CD14-positive monocyte (primary cell): Measurements from ENCODE around the gene ZNF708. TPM values are rescaled to one million over a fixed set of nuclear protein-coding genes. Genes with fewer than 3 reads are reported as not detected.
"Not testable (repeated sequence)": the region's sequence is repeated elsewhere in the genome, so short reads cannot be mapped to it uniquely, and the experiment has no call there.

Experiments used
- DNase-seq, 3 donors: peaks; one replicate each; pipeline ENCODE4 v3.0.0-alpha.2; 2011 to 2022
- H2AFZ ChIP-seq: 2 replicates; pipeline ENCODE4 v1.6.0; 2012; ENCODE audit warnings: mild to moderate bottlenecking, low read depth, low read length, inconsistent platforms; ENCODE audit not compliant: insufficient read depth, poor library complexity, severe bottlenecking
- H3K27ac ChIP-seq, 2 donors: 1 replicate in 1 of 2; 2 replicates in 1 of 2; pipeline ENCODE4 v1.5.1; 2012 to 2013; ENCODE audit warnings: low read length in 2 of 2, control low read depth in 1 of 2, inconsistent platforms in 1 of 2, low read depth in 1 of 2, mild to moderate bottlenecking in 1 of 2
- H3K27me3 ChIP-seq, 2 donors: one replicate each; pipeline versions ENCODE4 v1.6.0 to v1.6.1; 2011 to 2013; ENCODE audit warnings: low read length in 2 of 2; ENCODE audit not compliant: control insufficient read depth in 2 of 2, insufficient read depth in 2 of 2
- H3K36me3 ChIP-seq, 2 donors: replicated peaks in 1 of 2; 1 replicate in 1 of 2; 2 replicates in 1 of 2; pipeline versions ENCODE4 v1.5.1 to v1.6.1; 2012 to 2013; ENCODE audit warnings: low read length in 2 of 2, control low read depth in 1 of 2, inconsistent platforms in 1 of 2, mild to moderate bottlenecking in 1 of 2; ENCODE audit not compliant: insufficient read depth in 2 of 2, control insufficient read depth in 1 of 2
- H3K4me1 ChIP-seq, 2 donors: 1 replicate in 1 of 2; 2 replicates in 1 of 2; pipeline versions ENCODE4 v1.5.1 to v1.6.1; 2012 to 2013; ENCODE audit warnings: low read length in 2 of 2, control low read depth in 1 of 2, inconsistent platforms in 1 of 2, mild to moderate bottlenecking in 1 of 2, moderate library complexity in 1 of 2; ENCODE audit not compliant: insufficient read depth in 2 of 2, control insufficient read depth in 1 of 2
- H3K4me2 ChIP-seq: replicated peaks from 2 replicates; pipeline ENCODE3; 2012; ENCODE audit warnings: low read length, moderate library complexity, mild to moderate bottlenecking; ENCODE audit not compliant: poor library complexity, severe bottlenecking; ENCODE audit errors: extremely low read depth
- H3K4me3 ChIP-seq, 3 experiments: fragments of 200-600 bp in 1 of 3; sonication (generic) in 1 of 3; replicated peaks in 1 of 3; 1 replicate in 2 of 3; 2 replicates in 1 of 3; pipeline ENCODE4 v1.5.1; 2011 to 2013; ENCODE audit warnings: low read length in 3 of 3, mild to moderate bottlenecking in 3 of 3, control low read depth in 2 of 3, low read depth in 2 of 3, inconsistent platforms in 1 of 3, moderate library complexity in 1 of 3
- H3K79me2 ChIP-seq: 2 replicates; pipeline ENCODE4 v1.6.0; 2012; ENCODE audit warnings: mild to moderate bottlenecking, control low read depth, inconsistent platforms, low read length, moderate library complexity; ENCODE audit not compliant: insufficient read depth
- H3K9ac ChIP-seq: 2 replicates; pipeline ENCODE4 v1.6.0; 2017; ENCODE audit warnings: low read length, mild to moderate bottlenecking; ENCODE audit not compliant: insufficient read depth, poor library complexity, severe bottlenecking
- H3K9me3 ChIP-seq, 2 donors: replicated peaks in 1 of 2; 1 replicate in 1 of 2; 2 replicates in 1 of 2; pipeline versions ENCODE4 v1.5.1 to v1.6.1; 2012 to 2013; ENCODE audit warnings: low read length in 2 of 2, control low read depth in 1 of 2; ENCODE audit not compliant: control insufficient read depth in 1 of 2, insufficient read depth in 1 of 2
- H4K20me1 ChIP-seq: 2 replicates; pipeline ENCODE4 v1.6.0; 2012; ENCODE audit warnings: mild to moderate bottlenecking, low read length, control low read depth, moderate library complexity; ENCODE audit not compliant: insufficient read depth
- H3K27ac Mint-ChIP-seq, 7 donors: one replicate each; pipeline ENCODE4 v1.8.0; 2020; ENCODE audit warnings: mild to moderate bottlenecking in 7 of 7, mixed read lengths in 7 of 7, moderate library complexity in 6 of 7, inconsistent platforms in 2 of 7
- H3K27me3 Mint-ChIP-seq, 3 donors: one replicate each; pipeline ENCODE4 v1.8.0; 2021 to 2022; ENCODE audit warnings: low read depth in 3 of 3, mild to moderate bottlenecking in 3 of 3, mixed read lengths in 3 of 3, moderate library complexity in 3 of 3, inconsistent platforms in 1 of 3
- H3K36me3 Mint-ChIP-seq, 2 donors: one replicate each; pipeline ENCODE4 v1.8.0; 2020; ENCODE audit warnings: mixed read lengths in 2 of 2, inconsistent platforms in 1 of 2, mild to moderate bottlenecking in 1 of 2
- H3K4me1 Mint-ChIP-seq: one replicate; pipeline ENCODE4 v1.8.0; 2020; ENCODE audit warnings: mild to moderate bottlenecking, mixed read lengths
- H3K4me3 Mint-ChIP-seq, 2 donors: one replicate each; pipeline ENCODE4 v1.8.0; 2020; ENCODE audit warnings: mild to moderate bottlenecking in 2 of 2, mixed read lengths in 2 of 2, moderate library complexity in 1 of 2
- H3K9me3 Mint-ChIP-seq, 7 donors: one replicate each; pipeline ENCODE4 v1.8.0; 2020 to 2022; ENCODE audit warnings: mixed read lengths in 7 of 7, mild to moderate bottlenecking in 6 of 7, moderate library complexity in 6 of 7, inconsistent platforms in 2 of 7
- WGBS: methylation state at CpG from one replicate; pipeline ENCODE4 v1.1.5; 2013; ENCODE audit warnings: missing lambda C conversion rate; ENCODE audit not compliant: insufficient coverage; 5-methylcytosine and 5-hydroxymethylcytosine counted together
- intact Hi-C, 2 donors: fragments of 100-400 bp; cut with micrococcal nuclease; formaldehyde crosslinking; loops; one replicate each; pipeline versions ENCODE4 v1.15.0 to v1.15.1; 2023
- polyA plus RNA-seq, 3 donors: library from polyadenylated mRNA; depleted of rRNA in 1 of 3; unstranded in 2 of 3; stranded (reverse) in 1 of 3; fragments of 300-500 nt in 2 of 3; fragments of >200 nt in 1 of 3; fragmentation: Illumina TruSeq in 2 of 3; gene quantifications; 1 replicate in 2 of 3; 2 replicates in 1 of 3; pipeline ENCODE4 v1.2.3, GENCODE V29; 2012 to 2021
- TF ChIP-seq, protein P1 (sequence below): fragments of 200-600 bp; IDR thresholded peaks from one replicate; pipeline ENCODE4 v1.8.0; 2022; ENCODE audit warnings: antibody characterized with exemption, mild to moderate bottlenecking

Gene ZNF708
- polyA plus RNA-seq, 3 donors, result 2.2 to 5.7 (median 2.3) TPM

DNA sequence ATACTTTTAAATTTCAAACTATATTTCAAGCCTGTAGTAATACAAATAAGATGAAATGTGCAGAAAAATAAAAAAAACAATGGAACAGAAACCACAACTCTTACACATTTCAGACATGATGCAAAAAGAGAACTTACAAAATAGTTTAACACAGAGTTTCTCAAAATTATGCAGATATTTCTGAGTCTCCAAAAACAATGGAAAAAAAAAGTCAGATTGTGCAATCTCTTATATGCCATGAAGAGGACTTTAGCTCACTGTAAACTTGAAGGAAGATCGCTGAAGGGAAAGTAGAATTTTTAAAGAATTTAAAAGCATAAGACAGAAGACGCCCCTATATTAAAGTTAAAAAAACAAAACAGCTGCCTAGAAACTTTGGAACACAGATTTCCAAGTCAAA, 20.4 kb downstream of the ZNF708 start:
- Mint-ChIP-seq H3K9me3 (peaks cover 9 to 64% (median 32%) of the 10 kb centered on the region in 7 donors), H3K36me3 (peaks cover 43 to 82% of the 10 kb centered on the region in 2 donors), H3K4me1 (peaks cover 14% of the 10 kb centered on the region), H3K4me3 (peak overlapping the region in 1 of 2 donors; percentile 59), H3K27me3 (peaks cover 0 to 2% (median 0%) of the 10 kb centered on the region in 3 donors), H3K27ac (peak overlapping the region in 6 of 7 donors; percentile 29 to 92 (median 75))
- WGBS, result no CpG with 5 or more reads among the region's 2 CpGs
- Histone ChIP-seq H2AFZ (no peak overlapping the region), H3K79me2 (peaks cover 38% of the 10 kb centered on the region), H3K9ac (no peak overlapping the region), H4K20me1 (no peaks in the 10 kb centered on the region), H3K9me3 (peaks cover 28 to 43% of the 10 kb centered on the region in 2 donors), H3K4me1 (peaks cover 14 to 17% of the 10 kb centered on the region in 2 donors), H3K36me3 (peaks cover 26 to 56% of the 10 kb centered on the region in 2 donors), H3K27ac (peak overlapping the region; percentile 71 to 72), H3K4me3 (peak overlapping the region in 1 of 3 experiments; percentile 18), H3K27me3 (no peaks in the 10 kb centered on the region), H3K4me2 (peak overlapping the region; percentile 36)
- DNase-seq, result peak; percentile 16 to 49 (median 31)
- TF ChIP-seq, protein P1, sequence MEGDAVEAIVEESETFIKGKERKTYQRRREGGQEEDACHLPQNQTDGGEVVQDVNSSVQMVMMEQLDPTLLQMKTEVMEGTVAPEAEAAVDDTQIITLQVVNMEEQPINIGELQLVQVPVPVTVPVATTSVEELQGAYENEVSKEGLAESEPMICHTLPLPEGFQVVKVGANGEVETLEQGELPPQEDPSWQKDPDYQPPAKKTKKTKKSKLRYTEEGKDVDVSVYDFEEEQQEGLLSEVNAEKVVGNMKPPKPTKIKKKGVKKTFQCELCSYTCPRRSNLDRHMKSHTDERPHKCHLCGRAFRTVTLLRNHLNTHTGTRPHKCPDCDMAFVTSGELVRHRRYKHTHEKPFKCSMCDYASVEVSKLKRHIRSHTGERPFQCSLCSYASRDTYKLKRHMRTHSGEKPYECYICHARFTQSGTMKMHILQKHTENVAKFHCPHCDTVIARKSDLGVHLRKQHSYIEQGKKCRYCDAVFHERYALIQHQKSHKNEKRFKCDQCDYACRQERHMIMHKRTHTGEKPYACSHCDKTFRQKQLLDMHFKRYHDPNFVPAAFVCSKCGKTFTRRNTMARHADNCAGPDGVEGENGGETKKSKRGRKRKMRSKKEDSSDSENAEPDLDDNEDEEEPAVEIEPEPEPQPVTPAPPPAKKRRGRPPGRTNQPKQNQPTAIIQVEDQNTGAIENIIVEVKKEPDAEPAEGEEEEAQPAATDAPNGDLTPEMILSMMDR, result no peak
- intact Hi-C loops, result no loop called here

- H3K27ac Mint-ChIP-seq, H3K27ac ChIP-seq, DNase-seq, H3K4me3 ChIP-seq, H3K9ac ChIP-seq, H3K4me2 ChIP-seq, H3K4me3 Mint-ChIP-seq, H4K20me1 ChIP-seq, H3K27me3 ChIP-seq, H2AFZ ChIP-seq, intact Hi-C loops, H3K27me3 Mint-ChIP-seq: not testable (repeated sequence)
- Mint-ChIP-seq H3K36me3 (peaks cover 45 to 82% of the 10 kb centered on the region in 2 donors), H3K9me3 (peaks cover 6 to 56% (median 31%) of the 10 kb centered on the region in 7 donors), H3K4me1 (peaks cover 11% of the 10 kb centered on the region)
- Histone ChIP-seq H3K9me3 (peaks cover 35 to 44% of the 10 kb centered on the region in 2 donors), H3K4me1 (peaks cover 13 to 15% of the 10 kb centered on the region in 2 donors), H3K36me3 (peaks cover 43 to 70% of the 10 kb centered on the region in 2 donors), H3K79me2 (peaks cover 22% of the 10 kb centered on the region)
- WGBS, result 100% methylated on average over 3 of the region's 3 CpGs
Measured at GRCh38 chr19:21306881-21307479, 22.2 kb downstream of the ZNF708 start.

DNA sequence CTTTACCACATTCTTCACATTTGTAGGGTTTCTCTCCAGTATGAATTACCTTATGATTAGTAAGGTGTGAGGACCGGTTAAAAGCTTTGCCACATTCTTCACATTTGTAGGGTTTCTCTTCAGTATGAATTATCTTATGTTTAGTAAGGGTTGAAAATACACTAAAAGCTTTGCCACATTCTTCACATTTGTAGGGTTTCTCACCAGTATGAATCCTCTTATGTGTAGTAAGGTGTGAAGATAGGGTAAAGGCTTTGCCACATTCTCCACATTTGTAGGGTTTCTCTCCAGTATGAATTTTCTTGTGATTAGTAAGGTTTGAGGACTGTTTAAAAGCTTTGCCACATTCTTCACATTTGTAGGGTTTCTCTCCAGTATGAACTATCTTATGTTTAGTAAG, 35.4 kb downstream of the ZNF708 start:
- Mint-ChIP-seq H3K9me3 (peaks cover 43 to 79% (median 64%) of the 10 kb centered on the region in 7 donors), H3K36me3 (peaks cover 35 to 44% of the 10 kb centered on the region in 2 donors)
- H3K9me3 ChIP-seq, result peaks cover 42 to 94% of the 10 kb centered on the region in 2 donors
- H3K4me2 ChIP-seq, H3K27ac Mint-ChIP-seq, H3K27me3 ChIP-seq, H3K27me3 Mint-ChIP-seq, H3K4me3 Mint-ChIP-seq, H3K27ac ChIP-seq, H4K20me1 ChIP-seq, intact Hi-C loops, H3K4me1 Mint-ChIP-seq, H3K4me3 ChIP-seq, H2AFZ ChIP-seq, H3K4me1 ChIP-seq, H3K9ac ChIP-seq, DNase-seq, H3K79me2 ChIP-seq: not testable (repeated sequence)
- H3K36me3 ChIP-seq, result peaks cover 32 to 52% of the 10 kb centered on the region in 2 donors
- WGBS, result no CpG with 5 or more reads among the region's 1 CpG
